ENCODE results near the gene DEPDC5. TPM values are rescaled to one million over a fixed set of nuclear protein-coding genes. Genes with fewer than 3 reads are reported as not detected.

Gene DEPDC5
- total and polyA plus RNA-seq, 9 donors, result 8.0 to 10.7 (median 8.5) TPM

- Histone ChIP-seq H3K27me3 (ENCODE audit: control insufficient read depth, insufficient read depth, low read length) (no peaks in the 10 kb centered on the region), H3K9me3 (replicated peaks; ENCODE audit: control insufficient read depth, low read depth, low read length) (no peaks in the 10 kb centered on the region), H3K4me3 (ENCODE audit: low read length) (no peak overlapping the region), H3K4me1 (ENCODE audit: control insufficient read depth, insufficient read depth, low read length) (no peaks in the 10 kb centered on the region), H3K27ac (ENCODE audit: low read length) (no peak overlapping the region), H3K36me3 (ENCODE audit: control insufficient read depth, insufficient read depth, low read length) (peaks cover 42% of the 10 kb centered on the region)
- WGBS (ENCODE audit: insufficient coverage), result 74% methylated on average over 1 of the region's 2 CpGs
- no peak for DNase-seq
These were observed 71.7 kb downstream of the DEPDC5 start for GRCh38 chr22:31825513-31825912.

GRCh38 chr22:31826443-31826842 lies 72.6 kb downstream of the DEPDC5 start:
- H3K27ac ChIP-seq (ENCODE audit: low read length), result no peak overlapping the region
- 79% methylated on average over 5 of the region's 6 CpGs for WGBS (ENCODE audit: insufficient coverage)
- H3K4me3 ChIP-seq (ENCODE audit: low read length), result no peak overlapping the region

GRCh38 chr22:31828739-31829138 lies 74.9 kb downstream of the DEPDC5 start:
- Histone ChIP-seq H3K27ac (ENCODE audit: low read length) (no peak overlapping the region), H3K9me3 (replicated peaks; ENCODE audit: control insufficient read depth, low read depth, low read length) (no peaks in the 10 kb centered on the region), H3K36me3 (ENCODE audit: control insufficient read depth, insufficient read depth, low read length) (peaks cover 19% of the 10 kb centered on the region), H3K4me3 (ENCODE audit: low read length) (no peak overlapping the region), H3K4me1 (ENCODE audit: control insufficient read depth, insufficient read depth, low read length) (no peaks in the 10 kb centered on the region), H3K27me3 (ENCODE audit: control insufficient read depth, insufficient read depth, low read length) (no peaks in the 10 kb centered on the region)
- DNase-seq, result no peak
- WGBS (ENCODE audit: insufficient coverage), result 60% methylated on average over 2 of the region's 5 CpGs

More at GRCh38 chr22:31826443-31826842, 72.6 kb downstream of the DEPDC5 start:
- no peaks in the 10 kb centered on the region for H3K4me1 ChIP-seq (ENCODE audit: control insufficient read depth, insufficient read depth, low read length)
- no peaks in the 10 kb centered on the region for H3K9me3 ChIP-seq (replicated peaks; ENCODE audit: control insufficient read depth, low read depth, low read length)
- peaks cover 33% of the 10 kb centered on the region for H3K36me3 ChIP-seq (ENCODE audit: control insufficient read depth, insufficient read depth, low read length)
- DNase-seq, result no peak
- no peaks in the 10 kb centered on the region for H3K27me3 ChIP-seq (ENCODE audit: control insufficient read depth, insufficient read depth, low read length)

- no CpG with 5 or more reads among the region's 1 CpG for WGBS (ENCODE audit: insufficient coverage)
- peaks cover 22% of the 10 kb centered on the region for H3K36me3 ChIP-seq (ENCODE audit: control insufficient read depth, insufficient read depth, low read length)
- H3K4me3 ChIP-seq (ENCODE audit: low read length), result no peak overlapping the region
- no peak for DNase-seq
- H3K4me1 ChIP-seq (ENCODE audit: control insufficient read depth, insufficient read depth, low read length), result no peaks in the 10 kb centered on the region
- H3K9me3 ChIP-seq (replicated peaks; ENCODE audit: control insufficient read depth, low read depth, low read length), result no peaks in the 10 kb centered on the region
- H3K27me3 ChIP-seq (ENCODE audit: control insufficient read depth, insufficient read depth, low read length), result no peaks in the 10 kb centered on the region
- no peak overlapping the region for H3K27ac ChIP-seq (ENCODE audit: low read length)
These were observed 75.7 kb downstream of the DEPDC5 start for GRCh38 chr22:31829505-31829904.

GRCh38 chr22:31830721-31831070 lies 76.9 kb downstream of the DEPDC5 start:
- H3K36me3 ChIP-seq (ENCODE audit: control insufficient read depth, insufficient read depth, low read length), result peaks cover 18% of the 10 kb centered on the region
- H3K9me3 ChIP-seq (replicated peaks; ENCODE audit: control insufficient read depth, low read depth, low read length), result no peaks in the 10 kb centered on the region
- no peaks in the 10 kb centered on the region for H3K27me3 ChIP-seq (ENCODE audit: control insufficient read depth, insufficient read depth, low read length)
- no peak overlapping the region for H3K4me3 ChIP-seq (ENCODE audit: low read length)
- WGBS (ENCODE audit: insufficient coverage), result no CpG with 5 or more reads among the region's 1 CpG
- no peak overlapping the region for H3K27ac ChIP-seq (ENCODE audit: low read length)
- no peak for DNase-seq
- H3K4me1 ChIP-seq (ENCODE audit: control insufficient read depth, insufficient read depth, low read length), result no peaks in the 10 kb centered on the region

- Histone ChIP-seq H3K36me3 (ENCODE audit: control insufficient read depth, insufficient read depth, low read length) (peaks cover 31% of the 10 kb centered on the region), H3K4me3 (ENCODE audit: low read length) (no peak overlapping the region), H3K4me1 (ENCODE audit: control insufficient read depth, insufficient read depth, low read length) (no peaks in the 10 kb centered on the region), H3K9me3 (replicated peaks; ENCODE audit: control insufficient read depth, low read depth, low read length) (no peaks in the 10 kb centered on the region), H3K27ac (ENCODE audit: low read length) (no peak overlapping the region), H3K27me3 (ENCODE audit: control insufficient read depth, insufficient read depth, low read length) (no peaks in the 10 kb centered on the region)
- DNase-seq, result no peak
- WGBS (ENCODE audit: insufficient coverage), result 100% methylated on average over 1 of the region's 1 CpG
These were observed 80.1 kb downstream of the DEPDC5 start for GRCh38 chr22:31833930-31834329.

- WGBS (ENCODE audit: insufficient coverage), result 75% methylated on average over 2 of the region's 5 CpGs
- no peaks in the 10 kb centered on the region for H3K9me3 ChIP-seq (replicated peaks; ENCODE audit: control insufficient read depth, low read depth, low read length)
- H3K4me3 ChIP-seq (ENCODE audit: low read length), result no peak overlapping the region
These were observed 82.2 kb downstream of the DEPDC5 start for GRCh38 chr22:31836010-31836409.

GRCh38 chr22:31838917-31839316 lies 85.1 kb downstream of the DEPDC5 start:
- H3K4me3 ChIP-seq (ENCODE audit: low read length), result no peak overlapping the region
- no peaks in the 10 kb centered on the region for H3K27me3 ChIP-seq (ENCODE audit: control insufficient read depth, insufficient read depth, low read length)
- no CpG with 5 or more reads among the region's 3 CpGs for WGBS (ENCODE audit: insufficient coverage)
- no peak for DNase-seq
- H3K27ac ChIP-seq (ENCODE audit: low read length), result no peak overlapping the region
- no peaks in the 10 kb centered on the region for H3K4me1 ChIP-seq (ENCODE audit: control insufficient read depth, insufficient read depth, low read length)
- peaks cover 58% of the 10 kb centered on the region for H3K36me3 ChIP-seq (ENCODE audit: control insufficient read depth, insufficient read depth, low read length)
- no peaks in the 10 kb centered on the region for H3K9me3 ChIP-seq (replicated peaks; ENCODE audit: control insufficient read depth, low read depth, low read length)

More at GRCh38 chr22:31836010-31836409, 82.2 kb downstream of the DEPDC5 start:
- Histone ChIP-seq H3K27ac (ENCODE audit: low read length) (no peak overlapping the region), H3K4me1 (ENCODE audit: control insufficient read depth, insufficient read depth, low read length) (no peaks in the 10 kb centered on the region), H3K36me3 (ENCODE audit: control insufficient read depth, insufficient read depth, low read length) (peaks cover 41% of the 10 kb centered on the region), H3K27me3 (ENCODE audit: control insufficient read depth, insufficient read depth, low read length) (no peaks in the 10 kb centered on the region)
- DNase-seq, result no peak

- Histone ChIP-seq H3K4me1 (ENCODE audit: control insufficient read depth, insufficient read depth, low read length) (no peaks in the 10 kb centered on the region), H3K36me3 (ENCODE audit: control insufficient read depth, insufficient read depth, low read length) (peaks cover 63% of the 10 kb centered on the region), H3K27me3 (ENCODE audit: control insufficient read depth, insufficient read depth, low read length) (no peaks in the 10 kb centered on the region), H3K27ac (ENCODE audit: low read length) (no peak overlapping the region), H3K4me3 (ENCODE audit: low read length) (no peak overlapping the region), H3K9me3 (replicated peaks; ENCODE audit: control insufficient read depth, low read depth, low read length) (no peaks in the 10 kb centered on the region)
- WGBS (ENCODE audit: insufficient coverage), result 93% methylated on average over 1 of the region's 1 CpG
- no peak for DNase-seq
These were observed 86.2 kb downstream of the DEPDC5 start for GRCh38 chr22:31839986-31840385.

GRCh38 chr22:31840585-31840984 lies 86.8 kb downstream of the DEPDC5 start:
- H3K4me1 ChIP-seq (ENCODE audit: control insufficient read depth, insufficient read depth, low read length), result no peaks in the 10 kb centered on the region
- no peak for DNase-seq
- H3K36me3 ChIP-seq (ENCODE audit: control insufficient read depth, insufficient read depth, low read length), result peaks cover 69% of the 10 kb centered on the region
- no peaks in the 10 kb centered on the region for H3K9me3 ChIP-seq (replicated peaks; ENCODE audit: control insufficient read depth, low read depth, low read length)
- no peak overlapping the region for H3K4me3 ChIP-seq (ENCODE audit: low read length)
- no peak overlapping the region for H3K27ac ChIP-seq (ENCODE audit: low read length)
- no peaks in the 10 kb centered on the region for H3K27me3 ChIP-seq (ENCODE audit: control insufficient read depth, insufficient read depth, low read length)

- H3K36me3 ChIP-seq (ENCODE audit: control insufficient read depth, insufficient read depth, low read length), result peaks cover 69% of the 10 kb centered on the region
- no peaks in the 10 kb centered on the region for H3K4me1 ChIP-seq (ENCODE audit: control insufficient read depth, insufficient read depth, low read length)
- no peaks in the 10 kb centered on the region for H3K27me3 ChIP-seq (ENCODE audit: control insufficient read depth, insufficient read depth, low read length)
- no peak overlapping the region for H3K4me3 ChIP-seq (ENCODE audit: low read length)
- H3K27ac ChIP-seq (ENCODE audit: low read length), result no peak overlapping the region
- WGBS (ENCODE audit: insufficient coverage), result no CpG with 5 or more reads among the region's 8 CpGs
- DNase-seq, result no peak
- no peaks in the 10 kb centered on the region for H3K9me3 ChIP-seq (replicated peaks; ENCODE audit: control insufficient read depth, low read depth, low read length)
These were observed 87.4 kb downstream of the DEPDC5 start for GRCh38 chr22:31841078-31841827.
